DND-41 (cell line): ENCODE data around the gene KIF5B.

ENCODE experiments used
- CTCF ChIP-seq: IDR thresholded peaks from 2 replicates; pipeline ENCODE4 v1.5.1; 2012; ENCODE audit warnings: borderline replicate concordance, low read length, moderate library complexity, mild to moderate bottlenecking; ENCODE audit not compliant: poor library complexity, severe bottlenecking; ENCODE audit errors: extremely low read depth
- EZH2 ChIP-seq: IDR thresholded peaks from 3 replicates; pipeline ENCODE4 v1.6.1; 2012; ENCODE audit warnings: borderline replicate concordance, low read depth, mild to moderate bottlenecking, moderate library complexity, low read length, inconsistent platforms; ENCODE audit not compliant: severe bottlenecking

DNA sequence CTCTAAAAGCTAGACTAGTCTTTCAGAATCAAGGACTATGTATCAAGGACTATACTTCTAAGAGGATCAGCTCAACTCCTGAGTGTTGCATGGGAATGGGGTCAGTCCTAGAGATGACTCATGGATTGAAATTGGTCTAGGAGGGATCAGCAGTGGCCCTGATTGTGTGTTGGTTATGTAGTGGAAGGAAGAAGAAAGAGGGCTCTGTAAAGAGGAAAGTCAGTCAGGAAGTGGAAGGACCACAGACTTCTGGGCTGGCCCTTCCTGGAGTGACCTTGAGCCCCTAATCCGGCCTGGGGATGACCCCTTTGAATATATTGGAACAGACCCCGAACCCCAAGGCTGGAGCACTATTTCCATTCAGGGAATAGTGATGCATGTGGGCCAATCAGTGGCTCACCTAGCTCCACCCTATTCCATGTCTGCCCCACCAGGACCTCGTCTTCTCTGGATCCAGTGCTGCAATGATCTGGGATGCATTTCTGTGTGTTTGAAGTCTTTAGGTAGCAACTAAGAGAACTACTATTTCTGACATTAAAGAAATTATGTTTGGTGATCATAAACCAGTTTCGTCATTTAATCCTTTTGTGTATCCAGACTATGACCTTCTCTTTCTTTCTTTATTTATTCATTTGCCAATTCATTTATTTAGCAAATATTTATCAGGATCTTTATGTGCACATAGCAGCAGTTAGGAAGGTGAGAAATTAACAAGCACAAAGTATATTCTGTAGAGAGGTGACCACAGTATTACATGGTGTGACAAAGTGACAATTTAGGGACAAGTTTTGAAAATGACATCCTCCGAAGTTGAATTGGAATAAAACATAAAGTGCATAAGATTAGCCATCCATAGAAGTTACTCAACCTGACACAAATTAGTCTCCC, 48.6 kb upstream of the KIF5B start:
- TF ChIP-seq EZH2 = no peak
- no peak for TF ChIP-seq CTCF
